Stimulated activated CD8-positive, alpha-beta memory T cell treated with anti-CD3 and anti-CD28 coated beads, Interleukin-15, amount 100 ng/mL, for 24 hours (primary cell): ENCODE data around the gene MAP3K5.
"Not testable (repeated sequence)": the region's sequence is repeated elsewhere in the genome, so short reads cannot be mapped to it uniquely, and the experiment has no call there.

ENCODE experiments used
- DNase-seq: peaks from one replicate; pipeline ENCODE4 v3.0.0-alpha.2; 2020; ENCODE audit warnings: low read depth

MAP3K5 gene

GRCh38 chr6:136772685-136773472 lies 19.4 kb downstream of the MAP3K5 start:
- no peak for DNase-seq

GRCh38 chr6:136771306-136771705 lies 21.0 kb downstream of the MAP3K5 start:
- no peak for DNase-seq

- DNase-seq, result no peak
Observed at GRCh38 chr6:136769759-136770158, 22.5 kb downstream of the MAP3K5 start.

- no peak for DNase-seq
Observed at GRCh38 chr6:136769124-136769523, 23.2 kb downstream of the MAP3K5 start.

GRCh38 chr6:136767570-136768309 lies 24.5 kb downstream of the MAP3K5 start:
- no peak for DNase-seq

- DNase-seq, result no peak
Observed at GRCh38 chr6:136767103-136767502, 25.2 kb downstream of the MAP3K5 start.

GRCh38 chr6:136766274-136766673 lies 26.0 kb downstream of the MAP3K5 start:
- no peak for DNase-seq

- DNase-seq, result no peak
Observed at GRCh38 chr6:136764517-136764993, 27.7 kb downstream of the MAP3K5 start.

- DNase-seq, result no peak
Observed at GRCh38 chr6:136763716-136764516, 28.4 kb downstream of the MAP3K5 start.

- no peak for DNase-seq
Observed at GRCh38 chr6:136763255-136763654, 29.0 kb downstream of the MAP3K5 start.

GRCh38 chr6:136762022-136762975 lies 30.0 kb downstream of the MAP3K5 start:
- DNase-seq, result no peak

GRCh38 chr6:136761227-136761922 lies 30.9 kb downstream of the MAP3K5 start:
- DNase-seq, result no peak

- DNase-seq, result not testable (repeated sequence)
Observed at GRCh38 chr6:136760781-136761180, 31.5 kb downstream of the MAP3K5 start.

- DNase-seq, result no peak
Observed at GRCh38 chr6:136757150-136757549, 35.1 kb downstream of the MAP3K5 start.

GRCh38 chr6:136754820-136755219 lies 37.5 kb downstream of the MAP3K5 start:
- DNase-seq, result no peak

- DNase-seq, result no peak
Observed at GRCh38 chr6:136753624-136754023, 38.7 kb downstream of the MAP3K5 start.

GRCh38 chr6:136752554-136752953 lies 39.7 kb downstream of the MAP3K5 start:
- no peak for DNase-seq

- DNase-seq, result no peak
Observed at GRCh38 chr6:136751991-136752390, 40.3 kb downstream of the MAP3K5 start.

- DNase-seq, result no peak
Observed at GRCh38 chr6:136751522-136751956, 40.7 kb downstream of the MAP3K5 start.

- no peak for DNase-seq
Observed at GRCh38 chr6:136750696-136751521, 41.4 kb downstream of the MAP3K5 start.
